Subcutaneous adipose tissue (tissue), 4 donors: Measurements from ENCODE around the gene MVB12A. TPM values are rescaled to one million over a fixed set of nuclear protein-coding genes. Genes with fewer than 3 reads are reported as not detected.

ENCODE experiments used
- CTCF ChIP-seq: fragments of 450-650 bp; IDR thresholded peaks from one replicate; pipeline ENCODE4 v1.5.1; 2016; ENCODE audit warnings: low read depth, mild to moderate bottlenecking, control low read depth, antibody characterized with exemption, moderate library complexity
- total RNA-seq, 4 donors: library from RNA; depleted of rRNA; stranded (reverse); fragments of >200 nt; gene quantifications; one replicate each; pipeline ENCODE4 v1.1.0, GENCODE V29; 2016

The MVB12A gene
- total RNA-seq, 4 donors from 2014 or later = 45.6 to 61.7 (median 54.3) TPM

- no peak for TF ChIP-seq CTCF
Measured at GRCh38 chr19:17469092-17469480, 49.2 kb downstream of the MVB12A start.

- no peak for TF ChIP-seq CTCF
Measured at GRCh38 chr19:17469481-17470067, 49.7 kb downstream of the MVB12A start.

GRCh38 chr19:17470068-17470841 is 50.4 kb downstream of the MVB12A start, which contains the start of gene SLC27A1:
Gene SLC27A1, plus strand, starts transcription at chr19:17470524. Its CDS starts 17 bp downstream, at chr19:17470541.
- no peak for TF ChIP-seq CTCF

- TF ChIP-seq CTCF = no peak
Measured at GRCh38 chr19:17471410-17472125, 51.7 kb downstream of the MVB12A start.

GRCh38 chr19:17473041-17473440 is 53.2 kb downstream of the MVB12A start:
- no peak for TF ChIP-seq CTCF

Other genes starting within 250 kb of the MVB12A start
- 10 to 100 TPM; 20.5 to 31.3 (median 29.2) TPM for gene USE1, start 204.7 kb upstream of the MVB12A start, total RNA-seq
- 10 to 100 TPM in 2 of 4 donors, 1 to 10 TPM in 2; 8.8 to 16.2 (median 12.0) TPM for gene OCEL1, start 193.8 kb upstream of the MVB12A start, total RNA-seq
- gene NR2F6, start 174.1 kb upstream of the MVB12A start, total RNA-seq = 10 to 100 TPM in 2 of 4 donors, 1 to 10 TPM in 2; 7.1 to 47.7 (median 10.7) TPM
- gene USHBP1, start 155.3 kb upstream of the MVB12A start, total RNA-seq = 10 to 100 TPM in 1 of 4 donors, 1 to 10 TPM in 3; 3.4 to 39.9 (median 4.8) TPM
- gene BABAM1, start 152.6 kb upstream of the MVB12A start, total RNA-seq = 10 to 100 TPM; 49.6 to 60.6 (median 54.7) TPM
- gene ANKLE1, start 138.1 kb upstream of the MVB12A start, total RNA-seq = under 1 TPM in 2 of 4 donors, not detected in 2; 0.22 to 0.51 TPM
- 10 to 100 TPM in 2 of 4 donors, 1 to 10 TPM in 2; 6.2 to 17.5 (median 12.1) TPM for gene ABHD8, start 116.6 kb upstream of the MVB12A start, total RNA-seq
- gene MRPL34, start 114.2 kb upstream of the MVB12A start, total RNA-seq = 100 to 1,000 TPM; 117 to 211 (median 135) TPM
- 10 to 100 TPM in 2 of 4 donors, 1 to 10 TPM in 2; 4.6 to 23.5 (median 9.5) TPM for gene DDA1, start 110.5 kb upstream of the MVB12A start, total RNA-seq
- gene ANO8, start 85.2 kb upstream of the MVB12A start, total RNA-seq = 10 to 100 TPM in 1 of 4 donors, 1 to 10 TPM in 3; 5.4 to 30.3 (median 7.5) TPM
- 10 to 100 TPM in 3 of 4 donors, 1 to 10 TPM in 1; 8.6 to 32.2 (median 14.6) TPM for gene GTPBP3, start 82.5 kb upstream of the MVB12A start, total RNA-seq
- gene PLVAP, start 42.7 kb upstream of the MVB12A start, total RNA-seq = 100 to 1,000 TPM in 1 of 4 donors, 10 to 100 TPM in 3; 22.6 to 220 (median 82.6) TPM
- not detected for gene CCDC194, start 25.9 kb upstream of the MVB12A start, total RNA-seq
- gene BST2, start 14.4 kb upstream of the MVB12A start, total RNA-seq = 100 to 1,000 TPM in 2 of 4 donors, 10 to 100 TPM in 2; 61.5 to 153 (median 92.1) TPM
- gene TMEM221, start 28.6 kb downstream of the MVB12A start, total RNA-seq = under 1 TPM in 3 of 4 donors, not detected in 1; 0.34 to 0.66 (median 0.49) TPM
- gene NXNL1, start 40.9 kb downstream of the MVB12A start, total RNA-seq = 1 to 10 TPM in 2 of 4 donors, not detected in 2; 1.3 to 2.1 TPM
- gene SLC27A1, start 50.5 kb downstream of the MVB12A start, total RNA-seq = 10 to 100 TPM; 15.0 to 66.5 (median 36.6) TPM
- gene PGLS, start 91.6 kb downstream of the MVB12A start, total RNA-seq = 100 to 1,000 TPM in 1 of 4 donors, 10 to 100 TPM in 3; 43.7 to 107 (median 65.2) TPM
- gene COLGALT1, start 135.6 kb downstream of the MVB12A start, total RNA-seq = 100 to 1,000 TPM in 1 of 4 donors, 10 to 100 TPM in 3; 58.2 to 118 (median 94.5) TPM